Activated naive CD4-positive, alpha-beta T cell (primary cell): ENCODE measurements around the gene ADH1C.

Experiments used
- DNase-seq, 4 experiments: peaks; one replicate each; lab custom pipeline; 2025; lab: John Stamatoyannopoulos, UW

ADH1C gene

GRCh38 chr4:99301376-99302164 is 51.0 kb downstream of the ADH1C start:
- DNase-seq = no peak

GRCh38 chr4:99300934-99301333 is 51.6 kb downstream of the ADH1C start:
- no peak for DNase-seq

- no peak for DNase-seq
Observed at GRCh38 chr4:99293357-99293756, 59.2 kb downstream of the ADH1C start.

DNA sequence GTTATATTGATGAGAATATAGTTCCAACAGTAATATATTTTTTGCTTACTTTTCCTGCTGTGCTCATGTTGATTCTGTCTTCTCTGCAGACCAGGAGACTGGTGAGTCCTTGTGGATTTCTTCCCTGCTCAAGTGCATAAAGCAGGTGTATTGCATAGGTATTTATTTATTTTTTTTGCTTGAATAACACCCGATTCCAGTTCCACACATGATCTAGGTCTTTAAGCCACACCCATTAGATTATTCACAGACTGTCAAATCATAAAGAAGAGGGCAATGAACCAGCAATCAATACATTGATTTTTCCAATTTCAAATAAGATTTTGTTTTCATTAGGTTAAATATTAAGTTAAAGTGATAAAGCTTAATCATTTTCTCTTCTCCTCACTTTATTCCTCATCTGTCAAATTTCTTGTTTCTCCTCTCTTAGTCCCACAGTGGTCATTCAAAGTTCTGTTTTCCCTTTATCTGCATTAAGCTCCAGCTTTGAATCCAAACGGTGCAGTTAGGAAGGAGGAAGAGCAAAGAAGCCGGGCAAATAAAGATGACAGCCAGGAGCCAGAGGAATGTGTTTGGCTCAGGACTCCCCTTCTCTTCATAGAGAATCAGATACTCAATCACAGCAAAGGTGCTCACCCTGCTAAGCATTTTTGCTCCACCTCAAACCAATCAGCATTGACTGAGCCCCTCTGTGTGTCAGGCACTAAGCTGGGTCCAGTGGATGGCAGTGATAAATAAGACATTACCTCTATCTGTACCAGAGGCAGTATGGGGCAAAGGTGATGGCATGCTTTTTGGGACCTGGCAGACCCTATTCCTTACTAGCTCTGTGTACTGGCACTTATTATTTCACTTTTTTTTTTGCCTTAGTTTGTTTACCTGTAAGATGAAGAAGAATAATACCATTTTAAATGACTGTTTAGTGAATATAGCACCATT is 61.4 kb downstream of the ADH1C start, which contains the start of gene ADH1A:
Gene ADH1A, minus strand, starts transcription at position 138 of the 939 bp plus-strand sequence. Its CDS starts 71 bp downstream, at position 67.
- no peak for DNase-seq
